Measurements from ENCODE around the gene ARTN. TPM values are rescaled to one million over a fixed set of nuclear protein-coding genes. Genes with fewer than 3 reads are reported as not detected.

ARTN gene
- total and polyA plus RNA-seq, 9 of the 15 experiments (the other 6 are each of a cell fraction or from before 2014, with no cell fraction given): 0.06 to 0.38 TPM; not detected in 7

- TF ChIP-seq SFPQ (IDR thresholded peaks at IDR 0.05; ENCODE audit: low read depth, low read length): no peak
- no peak for TF ChIP-seq ZNF75A (CRISPR knock-in tag; IDR thresholded peaks at IDR 0.05)
- no peak for TF ChIP-seq SMAD4 (CRISPR knock-in tag; conservative IDR thresholded peaks at IDR 0.05)
- no peak for TF ChIP-seq ZBTB5 (IDR thresholded peaks at IDR 0.05)
- TF ChIP-seq KLF6 (CRISPR knock-in tag; IDR thresholded peaks at IDR 0.05; ENCODE audit: borderline replicate concordance): no peak
- TF ChIP-seq SMAD3 (CRISPR knock-in tag; conservative IDR thresholded peaks at IDR 0.05): no peak
- TF ChIP-seq ZNF318 (IDR thresholded peaks at IDR 0.05; ENCODE audit: borderline replicate concordance in 1 of 2, low read depth in 1 of 2): no peak
- no peak for TF ChIP-seq U2AF1 (optimal IDR thresholded peaks at IDR 0.05; ENCODE audit: low read depth, low read length)
- TF ChIP-seq TAF7 (tag; IDR thresholded peaks at IDR 0.05): no peak
- TF ChIP-seq ETV1 (tag; conservative IDR thresholded peaks at IDR 0.05; ENCODE audit: low read depth): 0 out of 2 replicates have a peak, but pooled peaks have one; percentile 36
- TF ChIP-seq ZNF347 (CRISPR knock-in tag; IDR thresholded peaks at IDR 0.05; ENCODE audit: low read depth): no peak
- no peak for TF ChIP-seq ZNF511 (CRISPR knock-in tag; IDR thresholded peaks at IDR 0.05)
- TF ChIP-seq ELF2 (CRISPR knock-in tag; IDR thresholded peaks at IDR 0.05): no peak
Observed at GRCh38 chr1:43934101-43934985, 742 bp downstream of the ARTN start (continued).

Measured in K562 (cell line).